Peyer's patch (tissue), 4 donors: Measurements from ENCODE around the gene ARHGEF4.

Experiments used
- POLR2A ChIP-seq, 2 donors: fragments of 450-650 bp; IDR thresholded peaks; one replicate each; pipeline ENCODE4 v1.5.1; 2017; ENCODE audit warnings: antibody characterized with exemption in 2 of 2, mild to moderate bottlenecking in 2 of 2, moderate library complexity in 2 of 2
- TF ChIP-seq, protein P1 (sequence below), 6 experiments: fragments of 450-650 bp in 4 of 6; fragments of 200-600 bp in 2 of 6; sonication (generic) in 1 of 6; IDR thresholded peaks; one replicate each; pipeline ENCODE4 v1.5.1; 2017 to 2019; ENCODE audit warnings: antibody characterized with exemption in 6 of 6, mild to moderate bottlenecking in 3 of 6, moderate library complexity in 1 of 6

DNA sequence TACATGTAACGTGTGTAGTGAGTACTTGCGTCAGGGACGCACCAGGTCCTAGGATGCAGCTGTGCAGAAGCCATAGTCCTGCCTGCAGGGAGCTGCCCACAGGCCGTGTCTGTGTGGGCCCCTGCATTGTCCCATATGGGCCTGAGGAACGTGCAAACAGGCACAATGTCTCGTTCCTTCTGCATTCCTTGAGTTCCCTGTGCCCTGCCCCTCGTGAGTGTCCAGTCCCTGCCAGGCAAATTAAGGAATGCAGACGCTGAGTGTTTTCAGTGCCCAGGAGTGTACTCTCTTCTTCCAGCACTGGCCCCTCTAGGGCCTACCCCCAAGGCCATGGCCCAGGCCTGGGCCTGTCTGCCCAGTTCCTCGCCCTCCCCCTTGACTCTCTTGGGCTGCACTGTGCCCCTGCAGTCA is 194.7 kb downstream of the ARHGEF4 start:
- TF ChIP-seq, protein P1, sequence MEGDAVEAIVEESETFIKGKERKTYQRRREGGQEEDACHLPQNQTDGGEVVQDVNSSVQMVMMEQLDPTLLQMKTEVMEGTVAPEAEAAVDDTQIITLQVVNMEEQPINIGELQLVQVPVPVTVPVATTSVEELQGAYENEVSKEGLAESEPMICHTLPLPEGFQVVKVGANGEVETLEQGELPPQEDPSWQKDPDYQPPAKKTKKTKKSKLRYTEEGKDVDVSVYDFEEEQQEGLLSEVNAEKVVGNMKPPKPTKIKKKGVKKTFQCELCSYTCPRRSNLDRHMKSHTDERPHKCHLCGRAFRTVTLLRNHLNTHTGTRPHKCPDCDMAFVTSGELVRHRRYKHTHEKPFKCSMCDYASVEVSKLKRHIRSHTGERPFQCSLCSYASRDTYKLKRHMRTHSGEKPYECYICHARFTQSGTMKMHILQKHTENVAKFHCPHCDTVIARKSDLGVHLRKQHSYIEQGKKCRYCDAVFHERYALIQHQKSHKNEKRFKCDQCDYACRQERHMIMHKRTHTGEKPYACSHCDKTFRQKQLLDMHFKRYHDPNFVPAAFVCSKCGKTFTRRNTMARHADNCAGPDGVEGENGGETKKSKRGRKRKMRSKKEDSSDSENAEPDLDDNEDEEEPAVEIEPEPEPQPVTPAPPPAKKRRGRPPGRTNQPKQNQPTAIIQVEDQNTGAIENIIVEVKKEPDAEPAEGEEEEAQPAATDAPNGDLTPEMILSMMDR (IDR thresholded peaks at IDR 0.05), result no peak
- no peak for TF ChIP-seq POLR2A (IDR thresholded peaks at IDR 0.05)
